A673 (cell line): ENCODE results near the gene ASAP2. TPM values are rescaled to one million over a fixed set of nuclear protein-coding genes. Genes with fewer than 3 reads are reported as not detected.

Experiments used
- BruUV-seq: library from RNA; stranded (reverse); fragments of 400-500 nt; replicated peaks from 2 replicates; lab custom pipeline; 2021; lab: Mats Ljungman, UMichigan
- CTCF ChIA-PET: fragments of 300-600 bp; sonication (Branson Sonifier 250); formaldehyde crosslinking; loops from one replicate; lab custom pipeline; 2022; ENCODE audit warnings: antibody characterized with exemption; lab: Charles Lee
- POLR2A ChIA-PET: fragments of 300-600 bp; sonication (Branson Sonifier 250); formaldehyde crosslinking; loops from one replicate; lab custom pipeline; 2022; ENCODE audit warnings: antibody characterized with exemption; ENCODE audit not compliant: low non-redundant PET; lab: Charles Lee
- DNase-seq: peaks from one replicate; pipeline ENCODE4 v3.0.0-alpha.2; 2015; ENCODE audit warnings: low spot score
- H3K27ac ChIP-seq: fragments of 200-600 bp; sonication (generic); 2 replicates; pipeline ENCODE4 v1.5.1; 2016; ENCODE audit warnings: mixed run types, low read depth, mild to moderate bottlenecking, mixed read lengths, antibody characterized with exemption, low read length; ENCODE audit not compliant: poor library complexity, severe bottlenecking
- H3K27me3 ChIP-seq: fragments of 200-600 bp; sonication (generic); replicated peaks from 2 replicates; pipeline ENCODE4 v1.6.1; 2017; ENCODE audit warnings: mixed run types, low read depth, mild to moderate bottlenecking, mixed read lengths, antibody characterized with exemption, low read length; ENCODE audit not compliant: insufficient read depth, poor library complexity
- H3K36me3 ChIP-seq: fragments of 200-600 bp; sonication (generic); 2 replicates; pipeline ENCODE4 v1.6.1; 2016; ENCODE audit warnings: mixed run types, mild to moderate bottlenecking, mixed read lengths, antibody characterized with exemption, low read length; ENCODE audit not compliant: insufficient read depth, poor library complexity, severe bottlenecking
- H3K4me1 ChIP-seq: fragments of 200-600 bp; sonication (generic); 2 replicates; pipeline ENCODE4 v1.6.1; 2017; ENCODE audit warnings: mixed run types, mild to moderate bottlenecking, mixed read lengths, antibody characterized with exemption, low read length; ENCODE audit not compliant: insufficient read depth, poor library complexity, severe bottlenecking
- H3K4me3 ChIP-seq: fragments of 200-600 bp; sonication (generic); 2 replicates; pipeline ENCODE4 v1.5.1; 2016; ENCODE audit warnings: low read depth, mixed run types, mild to moderate bottlenecking, mixed read lengths, low read length; ENCODE audit not compliant: poor library complexity, severe bottlenecking
- H3K9me3 ChIP-seq: fragments of 200-600 bp; sonication (generic); 2 replicates; pipeline ENCODE4 v1.6.1; 2016; ENCODE audit warnings: mixed run types, low read depth, mild to moderate bottlenecking, mixed read lengths, antibody characterized with exemption, low read length; ENCODE audit not compliant: poor library complexity, severe bottlenecking
- CTCF ChIP-seq: fragments of 300-800, 200-600 bp; sonication (generic); conservative IDR thresholded peaks from 2 replicates; pipeline ENCODE4 v1.5.1; 2017; ENCODE audit warnings: low read depth, mild to moderate bottlenecking, antibody characterized with exemption, low read length, moderate library complexity, mixed read lengths
- EZH2 ChIP-seq: fragments of 200-600 bp; sonication (generic); IDR thresholded peaks from 2 replicates; pipeline ENCODE4 v1.6.1; 2017; ENCODE audit warnings: borderline replicate concordance, low read depth, mild to moderate bottlenecking, mixed read lengths, antibody characterized with exemption, low read length; ENCODE audit not compliant: poor library complexity, severe bottlenecking
- intact Hi-C: fragments of 100-400 bp; cut with micrococcal nuclease; formaldehyde crosslinking; loops from one replicate; pipeline ENCODE4 v1.10.0; 2022; ENCODE audit not compliant: unreplicated experiment
- total RNA-seq: library from RNA; stranded (reverse); gene quantifications from 2 replicates; pipeline ENCODE4 v1.2.3, GENCODE V29; 2021

Gene ASAP2
- total RNA-seq, 1 experiment from 2014 or later: 46.8 TPM

- peaks cover 19% of the 10 kb centered on the region for H3K4me1 ChIP-seq
- DNase-seq: no peak
- ChIA-PET POLR2A (no interaction called here), CTCF (interaction anchor here (0.5 kb wide), 1 partner anchor 99 kb away, joined by 3 read pairs; no protein-coding TSS in a partner anchor)
- H3K9me3 ChIP-seq: no peaks in the 10 kb centered on the region
- TF ChIP-seq EZH2 (no peak), CTCF (no peak)
- no peaks in the 10 kb centered on the region for H3K27me3 ChIP-seq
- BruUV-seq: no TSS peak
- intact Hi-C loops: loop anchor here (1.0 to 2.0 kb wide), 2 partner anchors 127 to 190 kb away; partner anchors contain the start of gene ASAP2
- no peak overlapping the region for H3K4me3 ChIP-seq
- H3K36me3 ChIP-seq: peaks cover 9% of the 10 kb centered on the region
- no peak overlapping the region for H3K27ac ChIP-seq
Measured at GRCh38 chr2:9332853-9333245, 126.2 kb downstream of the ASAP2 start.

GRCh38 chr2:9333591-9334171, 127.1 kb downstream of the ASAP2 start:
- Histone ChIP-seq H3K36me3 (peaks cover 9% of the 10 kb centered on the region), H3K9me3 (no peaks in the 10 kb centered on the region), H3K27me3 (no peaks in the 10 kb centered on the region), H3K4me1 (peaks cover 19% of the 10 kb centered on the region), H3K27ac (no peak overlapping the region), H3K4me3 (no peak overlapping the region)
- CTCF ChIA-PET: interaction anchor here (0.5 to 0.7 kb wide), 4 partner anchors 15 to 191 kb away, joined by 3 to 16 read pairs (median 4); no protein-coding TSS in a partner anchor
- no TSS peak for BruUV-seq
- intact Hi-C loops: loop anchor here (1.0 to 2.0 kb wide), 2 partner anchors 127 to 191 kb away; partner anchors contain the start of gene ASAP2
- peak; percentile 89 for DNase-seq
- POLR2A ChIA-PET: no interaction called here
- TF ChIP-seq CTCF: peak; percentile 79
- TF ChIP-seq EZH2: no peak

- intact Hi-C loops: no loop called here
- Histone ChIP-seq H3K27me3 (no peaks in the 10 kb centered on the region), H3K27ac (no peak overlapping the region), H3K4me3 (no peak overlapping the region), H3K9me3 (no peaks in the 10 kb centered on the region), H3K4me1 (peaks cover 19% of the 10 kb centered on the region), H3K36me3 (peaks cover 9% of the 10 kb centered on the region)
- no peak for TF ChIP-seq CTCF
- TF ChIP-seq EZH2: no peak
- CTCF ChIA-PET: no interaction called here
- no peak for DNase-seq
- BruUV-seq: no TSS peak
- POLR2A ChIA-PET: no interaction called here
Measured at GRCh38 chr2:9334761-9335160, 128.1 kb downstream of the ASAP2 start.
